Measurements from ENCODE around the gene OLFML2A. TPM values are rescaled to one million over a fixed set of nuclear protein-coding genes. Genes with fewer than 3 reads are reported as not detected.
"Not testable (repeated sequence)": the region's sequence is repeated elsewhere in the genome, so short reads cannot be mapped to it uniquely, and the experiment has no call there.

Gene OLFML2A
- total RNA-seq, 1 experiment from 2014 or later = not detected

DNA sequence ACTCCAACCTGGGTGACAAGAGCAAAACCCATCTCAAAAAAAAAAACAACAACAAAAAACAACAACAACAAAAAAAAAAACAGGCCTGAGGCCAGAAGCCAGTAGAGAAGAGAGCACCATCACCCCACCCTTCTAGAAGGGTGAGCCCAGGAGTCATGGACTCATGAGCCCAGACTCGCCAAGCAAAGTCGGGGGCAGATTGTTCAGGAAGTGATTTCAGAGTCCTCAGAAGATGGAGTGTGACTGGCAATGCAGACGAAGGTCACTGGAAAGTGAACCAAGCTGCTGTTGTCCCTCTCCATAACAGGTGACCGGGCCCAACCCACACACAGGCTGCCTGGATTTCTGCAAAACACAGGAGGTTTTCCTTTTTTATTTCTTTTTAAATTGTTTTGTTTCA, 67.4 kb downstream of the OLFML2A start:
- Histone ChIP-seq H3K4me2 (ENCODE audit: low read depth, low read length, poor library complexity, severe bottlenecking) (no peak overlapping the region), H3K4me3 (ENCODE audit: low read length) (no peak overlapping the region), H3K9me3 (ENCODE audit: low read length) (no peaks in the 10 kb centered on the region), H3K4me1 (ENCODE audit: low read length) (no peaks in the 10 kb centered on the region), H3K9me2 (replicated peaks; ENCODE audit: insufficient read depth, low read length) (no peaks in the 10 kb centered on the region), H3K79me2 (ENCODE audit: low read length) (no peaks in the 10 kb centered on the region), H3K36me3 (ENCODE audit: insufficient read depth, low read length) (no peaks in the 10 kb centered on the region), H4K20me1 (ENCODE audit: insufficient read depth, low read depth, low read length) (no peaks in the 10 kb centered on the region), H3K9ac (ENCODE audit: low read length) (no peak overlapping the region), H3K27me3 (ENCODE audit: low read length) (no peaks in the 10 kb centered on the region), H2AFZ (ENCODE audit: low read length) (no peak overlapping the region), H3K27ac (ENCODE audit: low read length) (no peak overlapping the region)
- DNase-seq = no peak

DNA sequence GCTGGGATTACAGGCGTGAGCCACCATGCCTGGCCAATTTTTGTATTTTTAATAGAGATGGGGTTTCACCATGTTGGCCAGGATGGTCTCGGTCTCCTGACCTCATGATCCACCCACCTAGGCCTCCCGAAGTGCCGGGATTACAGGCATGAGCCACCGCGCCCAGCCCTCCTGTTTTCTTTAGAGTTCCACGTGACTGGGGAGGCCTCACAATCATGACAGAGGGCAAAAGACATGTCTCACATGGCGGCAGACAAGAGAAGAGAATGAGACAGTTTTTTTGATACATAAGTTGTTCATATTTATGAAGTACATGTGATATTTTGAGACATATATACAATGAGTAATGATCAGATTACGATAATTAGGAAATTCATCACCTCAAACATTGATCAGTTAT, 69.5 kb downstream of the OLFML2A start:
- not testable (repeated sequence) for H3K4me3 ChIP-seq (ENCODE audit: low read length); H3K27me3 ChIP-seq (ENCODE audit: low read length); H4K20me1 ChIP-seq (ENCODE audit: insufficient read depth, low read depth, low read length); H3K27ac ChIP-seq (ENCODE audit: low read length); H3K9ac ChIP-seq (ENCODE audit: low read length); DNase-seq; H2AFZ ChIP-seq (ENCODE audit: low read length); H3K4me1 ChIP-seq (ENCODE audit: low read length); H3K9me2 ChIP-seq (replicated peaks; ENCODE audit: insufficient read depth, low read length); H3K4me2 ChIP-seq (ENCODE audit: low read depth, low read length, poor library complexity, severe bottlenecking); H3K36me3 ChIP-seq (ENCODE audit: insufficient read depth, low read length); H3K9me3 ChIP-seq (ENCODE audit: low read length); H3K79me2 ChIP-seq (ENCODE audit: low read length)

DNA sequence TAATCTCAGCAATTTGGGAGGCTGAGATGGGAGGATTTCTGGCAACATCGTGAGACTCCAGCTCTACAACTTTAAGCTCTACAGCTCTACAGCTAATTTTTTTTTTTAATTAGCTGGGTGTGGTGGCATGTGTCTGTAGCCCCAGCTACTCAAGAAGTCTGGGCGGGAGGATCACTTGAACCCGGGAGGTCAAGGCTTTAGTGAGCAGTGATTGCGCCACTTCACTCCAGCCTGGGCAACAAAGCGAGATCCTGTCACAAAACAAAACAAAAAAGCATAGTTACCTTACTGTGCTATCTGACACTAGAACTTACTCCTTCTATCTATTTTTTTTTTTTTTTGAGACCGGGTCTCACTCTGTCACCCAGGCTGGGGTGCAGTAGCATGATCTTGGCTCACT, 70.0 kb downstream of the OLFML2A start:
- no peaks in the 10 kb centered on the region for H3K27me3 ChIP-seq (ENCODE audit: low read length)
- no peaks in the 10 kb centered on the region for H3K79me2 ChIP-seq (ENCODE audit: low read length)
- no peaks in the 10 kb centered on the region for H3K9me3 ChIP-seq (ENCODE audit: low read length)
- no peaks in the 10 kb centered on the region for H3K9me2 ChIP-seq (replicated peaks; ENCODE audit: insufficient read depth, low read length)
- H3K4me1 ChIP-seq (ENCODE audit: low read length) = no peaks in the 10 kb centered on the region
- no peak overlapping the region for H3K4me2 ChIP-seq (ENCODE audit: low read depth, low read length, poor library complexity, severe bottlenecking)
- no peak overlapping the region for H3K4me3 ChIP-seq (ENCODE audit: low read length)
- H2AFZ ChIP-seq (ENCODE audit: low read length) = no peak overlapping the region
- H3K27ac ChIP-seq (ENCODE audit: low read length) = no peak overlapping the region
- no peaks in the 10 kb centered on the region for H3K36me3 ChIP-seq (ENCODE audit: insufficient read depth, low read length)
- H3K9ac ChIP-seq (ENCODE audit: low read length) = no peak overlapping the region
- no peak for DNase-seq
- no peaks in the 10 kb centered on the region for H4K20me1 ChIP-seq (ENCODE audit: insufficient read depth, low read depth, low read length)

- no peaks in the 10 kb centered on the region for H3K9me3 ChIP-seq (ENCODE audit: low read length)
- no peaks in the 10 kb centered on the region for H3K27me3 ChIP-seq (ENCODE audit: low read length)
- no peaks in the 10 kb centered on the region for H4K20me1 ChIP-seq (ENCODE audit: insufficient read depth, low read depth, low read length)
- no peak overlapping the region for H3K27ac ChIP-seq (ENCODE audit: low read length)
- peaks cover 9% of the 10 kb centered on the region for H3K4me1 ChIP-seq (ENCODE audit: low read length)
- no peaks in the 10 kb centered on the region for H3K79me2 ChIP-seq (ENCODE audit: low read length)
- H3K9ac ChIP-seq (ENCODE audit: low read length) = no peak overlapping the region
- no peak overlapping the region for H2AFZ ChIP-seq (ENCODE audit: low read length)
- no peaks in the 10 kb centered on the region for H3K9me2 ChIP-seq (replicated peaks; ENCODE audit: insufficient read depth, low read length)
- DNase-seq = peak; percentile 27
- H3K36me3 ChIP-seq (ENCODE audit: insufficient read depth, low read length) = no peaks in the 10 kb centered on the region
- no peak overlapping the region for H3K4me3 ChIP-seq (ENCODE audit: low read length)
- H3K4me2 ChIP-seq (ENCODE audit: low read depth, low read length, poor library complexity, severe bottlenecking) = no peak overlapping the region
Measured at GRCh38 chr9:124849801-124850200, 72.9 kb downstream of the OLFML2A start.

DNA sequence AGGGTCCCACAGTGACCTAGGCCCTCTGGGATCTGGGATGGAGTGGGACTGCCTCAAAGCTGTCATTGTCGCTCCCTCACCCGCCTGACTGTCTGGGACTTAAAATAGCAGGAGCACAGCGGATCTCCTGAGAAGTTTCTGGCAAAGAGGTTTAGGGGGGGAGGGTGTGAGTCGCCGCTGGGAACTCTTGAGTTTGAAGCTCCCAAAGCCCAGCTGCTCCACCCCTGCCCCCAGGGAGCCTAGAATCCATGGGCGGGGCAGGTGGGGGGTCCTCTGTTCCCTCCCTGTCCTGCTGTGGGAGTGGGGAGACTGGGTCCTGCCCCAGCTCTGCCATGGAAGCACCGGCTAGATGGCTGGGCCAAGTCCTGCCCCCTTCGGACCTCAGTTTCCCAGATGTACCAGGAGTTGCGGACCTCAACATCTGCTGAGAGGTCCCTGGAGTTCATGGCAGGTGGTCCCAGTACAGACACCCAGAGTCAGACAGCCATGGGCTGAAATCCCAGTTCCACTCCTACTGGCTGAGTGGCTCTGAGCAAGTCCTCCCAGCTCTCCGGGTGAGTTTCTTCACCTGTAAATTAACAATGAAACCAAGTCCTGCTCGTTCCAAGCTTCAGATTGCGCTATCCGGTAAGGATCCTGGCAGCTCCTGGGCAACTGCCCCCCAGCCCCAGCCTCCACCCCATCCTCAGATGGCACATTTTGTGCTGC, 75.3 kb downstream of the OLFML2A start:
- Histone ChIP-seq H3K79me2 (ENCODE audit: low read length) (no peaks in the 10 kb centered on the region), H3K9me2 (replicated peaks; ENCODE audit: insufficient read depth, low read length) (no peaks in the 10 kb centered on the region), H3K27me3 (ENCODE audit: low read length) (no peaks in the 10 kb centered on the region), H2AFZ (ENCODE audit: low read length) (no peak overlapping the region), H4K20me1 (ENCODE audit: insufficient read depth, low read depth, low read length) (peaks cover 2% of the 10 kb centered on the region; the same call in 1 of the 2 replicates), H3K4me1 (ENCODE audit: low read length) (peaks cover 9% of the 10 kb centered on the region), H3K9me3 (ENCODE audit: low read length) (no peaks in the 10 kb centered on the region), H3K4me2 (ENCODE audit: low read depth, low read length, poor library complexity, severe bottlenecking) (peak overlapping the region; percentile 65), H3K27ac (ENCODE audit: low read length) (no peak overlapping the region), H3K4me3 (ENCODE audit: low read length) (peak overlapping the region; percentile 61; the same call in 1 of the 2 replicates), H3K36me3 (ENCODE audit: insufficient read depth, low read length) (no peaks in the 10 kb centered on the region), H3K9ac (ENCODE audit: low read length) (peak overlapping the region; percentile 59)
- DNase-seq = no peak

GRCh38 chr9:124852829-124853531, 76.0 kb downstream of the OLFML2A start, which contains the start of gene WDR38:
WDR38 (plus strand) TSS chr9:124853460; CDS start chr9:124853532, 72 bp downstream.
- H3K27me3 ChIP-seq (ENCODE audit: low read length) = no peaks in the 10 kb centered on the region
- H3K27ac ChIP-seq (ENCODE audit: low read length) = no peak within 1 kb of the TSS
- H3K9me2 ChIP-seq (replicated peaks; ENCODE audit: insufficient read depth, low read length) = no peaks in the 10 kb centered on the region
- H3K36me3 ChIP-seq (ENCODE audit: insufficient read depth, low read length) = no peaks in the 10 kb centered on the region; the same call in 1 of the 2 replicates
- DNase-seq = peak; percentile 85
- H3K4me2 ChIP-seq (ENCODE audit: low read depth, low read length, poor library complexity, severe bottlenecking) = peak within 1 kb of the TSS; percentile 65
- H3K79me2 ChIP-seq (ENCODE audit: low read length) = no peaks in the 10 kb centered on the region
- H3K4me3 ChIP-seq (ENCODE audit: low read length) = peak within 1 kb of the TSS; percentile 61; the same call in 1 of the 2 replicates
- peaks cover 9% of the 10 kb centered on the region; the same call in 1 of the 2 replicates for H4K20me1 ChIP-seq (ENCODE audit: insufficient read depth, low read depth, low read length)
- H3K9me3 ChIP-seq (ENCODE audit: low read length) = no peaks in the 10 kb centered on the region
- peak within 1 kb of the TSS; percentile 39; the same call in 1 of the 2 replicates for H2AFZ ChIP-seq (ENCODE audit: low read length)
- peak within 1 kb of the TSS; percentile 59 for H3K9ac ChIP-seq (ENCODE audit: low read length)
- peaks cover 9% of the 10 kb centered on the region for H3K4me1 ChIP-seq (ENCODE audit: low read length)

DNA sequence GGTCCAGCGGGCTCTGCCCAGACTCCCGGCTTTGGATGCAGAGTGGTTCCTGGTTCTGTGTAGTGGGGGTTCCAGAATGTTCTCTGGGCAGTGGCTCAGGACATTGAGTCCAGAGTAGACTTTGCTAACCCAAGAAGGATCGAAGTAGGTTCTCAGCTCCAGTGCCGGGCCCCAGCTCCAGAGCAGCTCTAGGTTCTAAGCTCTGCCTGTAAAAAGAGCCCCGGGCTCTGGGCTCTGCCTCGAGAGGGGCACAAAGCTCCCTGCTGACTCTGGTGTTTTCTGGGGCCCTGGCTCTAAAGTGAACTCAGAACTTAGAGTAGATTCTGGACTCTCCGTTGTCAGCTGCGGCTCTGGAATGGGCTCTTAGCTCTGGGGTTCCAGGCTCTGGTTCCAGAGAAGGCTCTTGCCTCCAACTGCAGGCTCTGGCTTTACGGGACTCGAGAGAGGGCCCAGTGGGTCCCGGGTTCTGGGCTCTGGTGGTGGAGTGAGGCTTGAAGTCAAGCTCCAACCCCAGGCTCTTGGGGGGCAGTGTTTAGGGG, 76.7 kb downstream of the OLFML2A start:
- peak; percentile 43 for DNase-seq

GRCh38 chr9:124854161-124854560, 77.2 kb downstream of the OLFML2A start:
- H3K9ac ChIP-seq (ENCODE audit: low read length) = no peak overlapping the region
- no peaks in the 10 kb centered on the region for H3K27me3 ChIP-seq (ENCODE audit: low read length)
- H2AFZ ChIP-seq (ENCODE audit: low read length) = no peak overlapping the region
- H3K4me2 ChIP-seq (ENCODE audit: low read depth, low read length, poor library complexity, severe bottlenecking) = no peak overlapping the region
- no peak overlapping the region for H3K4me3 ChIP-seq (ENCODE audit: low read length)
- peaks cover 21% of the 10 kb centered on the region for H4K20me1 ChIP-seq (ENCODE audit: insufficient read depth, low read depth, low read length)
- peak; percentile 39 for DNase-seq
- H3K4me1 ChIP-seq (ENCODE audit: low read length) = peaks cover 11% of the 10 kb centered on the region
- H3K9me3 ChIP-seq (ENCODE audit: low read length) = no peaks in the 10 kb centered on the region
- H3K27ac ChIP-seq (ENCODE audit: low read length) = no peak overlapping the region
- H3K79me2 ChIP-seq (ENCODE audit: low read length) = peaks cover 4% of the 10 kb centered on the region; the same call in 1 of the 2 replicates
- peaks cover 11% of the 10 kb centered on the region for H3K36me3 ChIP-seq (ENCODE audit: insufficient read depth, low read length)
- no peaks in the 10 kb centered on the region for H3K9me2 ChIP-seq (replicated peaks; ENCODE audit: insufficient read depth, low read length)

More for the DNA sequence above, 76.7 kb downstream of the OLFML2A start:
- Histone ChIP-seq H2AFZ (ENCODE audit: low read length) (no peak overlapping the region), H3K9me2 (replicated peaks; ENCODE audit: insufficient read depth, low read length) (no peaks in the 10 kb centered on the region), H3K9me3 (ENCODE audit: low read length) (no peaks in the 10 kb centered on the region), H3K36me3 (ENCODE audit: insufficient read depth, low read length) (peaks cover 7% of the 10 kb centered on the region; the same call in 1 of the 2 replicates), H3K9ac (ENCODE audit: low read length) (no peak overlapping the region), H3K79me2 (ENCODE audit: low read length) (no peaks in the 10 kb centered on the region; the same call in 1 of the 2 replicates), H3K4me1 (ENCODE audit: low read length) (peaks cover 9% of the 10 kb centered on the region), H3K27ac (ENCODE audit: low read length) (no peak overlapping the region), H3K27me3 (ENCODE audit: low read length) (no peaks in the 10 kb centered on the region), H3K4me2 (ENCODE audit: low read depth, low read length, poor library complexity, severe bottlenecking) (peak overlapping the region; percentile 65), H4K20me1 (ENCODE audit: insufficient read depth, low read depth, low read length) (peaks cover 16% of the 10 kb centered on the region; the same call in 1 of the 2 replicates), H3K4me3 (ENCODE audit: low read length) (peak overlapping the region; percentile 61; the same call in 1 of the 2 replicates)
